Activated naive CD4-positive, alpha-beta T cell treated with anti-CD3 and anti-CD28 coated beads, Interleukin-2, amount 50 U/mL, for 24 hours (primary cell): ENCODE results near the gene MED15.
"Not testable (repeated sequence)": the region's sequence is repeated elsewhere in the genome, so short reads cannot be mapped to it uniquely, and the experiment has no call there.

Experiments
- H3K27ac Mint-ChIP-seq: one replicate; pipeline ENCODE4 v1.8.0; 2021; ENCODE audit warnings: mild to moderate bottlenecking, mixed read lengths
- H3K27me3 Mint-ChIP-seq: one replicate; pipeline ENCODE4 v1.8.0; 2021; ENCODE audit warnings: mixed read lengths
- H3K36me3 Mint-ChIP-seq: one replicate; pipeline ENCODE4 v1.8.0; 2021; ENCODE audit warnings: mixed read lengths
- H3K4me1 Mint-ChIP-seq: one replicate; pipeline ENCODE4 v1.8.0; 2021; ENCODE audit warnings: mixed read lengths
- H3K4me3 Mint-ChIP-seq: one replicate; pipeline ENCODE4 v1.8.0; 2021; ENCODE audit warnings: mild to moderate bottlenecking, mixed read lengths
- H3K9me3 Mint-ChIP-seq: one replicate; pipeline ENCODE4 v1.8.0; 2021; ENCODE audit warnings: mixed read lengths

Gene MED15

DNA sequence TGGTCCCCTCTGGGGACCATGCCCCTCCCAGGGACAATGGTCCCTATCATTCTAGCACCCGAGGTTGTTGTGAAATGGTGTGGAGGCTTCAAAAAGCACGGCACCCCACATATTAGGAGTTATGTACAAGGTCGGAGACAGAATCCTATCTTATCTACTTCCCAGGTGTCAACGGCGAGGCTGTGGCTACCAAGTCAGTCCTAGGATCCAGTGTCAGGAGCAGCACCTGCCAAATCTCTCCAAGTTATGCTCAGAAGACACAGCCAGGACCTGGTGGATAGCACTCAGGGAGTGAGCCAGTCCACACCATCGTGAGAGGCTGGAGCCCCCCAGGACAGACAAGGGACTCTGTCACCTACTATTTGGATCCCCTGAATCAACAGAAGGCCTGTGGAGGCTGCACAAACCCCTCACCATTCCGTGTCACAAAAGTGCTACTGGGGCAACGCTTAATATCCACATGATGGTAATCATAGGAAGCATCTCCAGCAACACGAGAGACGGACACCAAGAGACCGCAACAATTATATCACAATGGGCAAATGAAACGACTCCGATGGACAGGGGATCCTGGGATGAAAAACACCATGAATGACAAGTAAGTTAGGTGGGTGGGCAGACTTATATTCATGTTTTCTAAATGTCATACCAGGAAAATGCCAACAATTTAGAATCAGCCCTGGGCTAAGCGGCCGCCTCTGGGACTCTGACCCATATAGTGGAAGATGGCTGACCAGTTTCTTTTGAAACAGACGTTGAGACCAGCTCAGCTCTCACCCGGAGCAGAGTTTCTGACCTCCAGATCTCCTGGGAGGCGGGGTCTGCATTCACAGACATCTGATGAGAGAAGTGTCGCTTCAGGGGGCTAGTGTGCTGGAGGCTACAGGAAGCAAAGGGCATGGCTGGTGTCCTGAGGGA, 108.4 kb downstream of the MED15 start:
- Mint-ChIP-seq H3K4me1 (peaks cover 4% of the 10 kb centered on the region), H3K27ac (peak overlapping the region; percentile 19)

DNA sequence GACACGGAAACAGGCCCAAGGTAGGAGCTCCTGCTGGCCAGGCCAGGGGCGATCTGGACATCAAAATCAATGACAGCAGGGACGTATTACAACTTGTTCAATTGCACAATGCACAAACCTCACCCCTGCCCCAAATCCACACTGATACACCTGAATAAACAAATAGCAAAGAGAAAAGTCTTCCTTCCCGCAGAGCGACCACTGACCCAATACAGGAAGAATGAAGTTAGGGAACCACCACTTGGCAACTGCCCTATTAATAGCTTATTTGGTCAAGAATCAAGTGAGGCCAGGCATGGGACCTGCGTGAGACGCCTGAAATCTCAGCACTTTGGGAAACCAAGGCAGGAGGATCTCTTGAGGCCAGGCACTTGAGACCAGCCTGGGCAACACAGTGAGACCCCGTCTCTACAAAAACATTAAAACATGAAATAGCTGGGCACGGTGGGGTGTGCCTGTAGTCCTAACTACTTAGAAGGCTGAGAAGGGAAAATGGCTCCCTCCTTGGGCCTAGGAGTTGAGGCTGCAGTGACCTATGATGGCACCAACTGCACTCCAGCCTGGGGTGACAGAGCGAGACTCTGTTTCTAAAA, 109.1 kb downstream of the MED15 start:
- peaks cover 4% of the 10 kb centered on the region for H3K4me1 Mint-ChIP-seq
- no peak overlapping the region for H3K27ac Mint-ChIP-seq
- no peaks in the 10 kb centered on the region for H3K9me3 Mint-ChIP-seq
- H3K27me3 Mint-ChIP-seq, result no peaks in the 10 kb centered on the region
- H3K4me3 Mint-ChIP-seq, result no peak overlapping the region
- H3K36me3 Mint-ChIP-seq, result no peaks in the 10 kb centered on the region

More for the DNA sequence above, 108.4 kb downstream of the MED15 start:
- Mint-ChIP-seq H3K36me3 (no peaks in the 10 kb centered on the region), H3K9me3 (no peaks in the 10 kb centered on the region), H3K27me3 (no peaks in the 10 kb centered on the region), H3K4me3 (no peak overlapping the region)

DNA sequence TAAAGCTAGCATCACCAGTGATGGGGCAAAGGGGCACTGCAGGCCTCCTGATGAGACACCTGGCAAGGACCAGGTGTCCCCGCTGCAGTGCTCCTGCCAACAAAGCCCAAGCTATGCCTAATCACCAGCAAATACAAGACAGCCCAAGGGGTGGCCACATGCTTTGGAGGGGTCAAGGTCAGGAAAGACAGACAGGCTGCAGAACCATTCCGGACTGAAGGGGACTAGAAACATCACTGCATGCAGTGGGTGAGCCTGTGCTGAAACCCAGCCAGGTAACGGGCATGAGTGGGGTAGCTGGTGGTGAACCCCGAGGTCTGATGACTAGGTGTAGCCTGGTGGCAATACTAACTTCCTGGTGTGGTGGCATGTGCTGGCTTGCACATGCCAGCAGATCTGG, 111.1 kb downstream of the MED15 start:
- H3K27me3 Mint-ChIP-seq, result no peaks in the 10 kb centered on the region
- H3K4me3 Mint-ChIP-seq, result no peak overlapping the region
- no peaks in the 10 kb centered on the region for H3K9me3 Mint-ChIP-seq
- H3K4me1 Mint-ChIP-seq, result no peaks in the 10 kb centered on the region
- H3K36me3 Mint-ChIP-seq, result no peaks in the 10 kb centered on the region
- H3K27ac Mint-ChIP-seq, result no peak overlapping the region

DNA sequence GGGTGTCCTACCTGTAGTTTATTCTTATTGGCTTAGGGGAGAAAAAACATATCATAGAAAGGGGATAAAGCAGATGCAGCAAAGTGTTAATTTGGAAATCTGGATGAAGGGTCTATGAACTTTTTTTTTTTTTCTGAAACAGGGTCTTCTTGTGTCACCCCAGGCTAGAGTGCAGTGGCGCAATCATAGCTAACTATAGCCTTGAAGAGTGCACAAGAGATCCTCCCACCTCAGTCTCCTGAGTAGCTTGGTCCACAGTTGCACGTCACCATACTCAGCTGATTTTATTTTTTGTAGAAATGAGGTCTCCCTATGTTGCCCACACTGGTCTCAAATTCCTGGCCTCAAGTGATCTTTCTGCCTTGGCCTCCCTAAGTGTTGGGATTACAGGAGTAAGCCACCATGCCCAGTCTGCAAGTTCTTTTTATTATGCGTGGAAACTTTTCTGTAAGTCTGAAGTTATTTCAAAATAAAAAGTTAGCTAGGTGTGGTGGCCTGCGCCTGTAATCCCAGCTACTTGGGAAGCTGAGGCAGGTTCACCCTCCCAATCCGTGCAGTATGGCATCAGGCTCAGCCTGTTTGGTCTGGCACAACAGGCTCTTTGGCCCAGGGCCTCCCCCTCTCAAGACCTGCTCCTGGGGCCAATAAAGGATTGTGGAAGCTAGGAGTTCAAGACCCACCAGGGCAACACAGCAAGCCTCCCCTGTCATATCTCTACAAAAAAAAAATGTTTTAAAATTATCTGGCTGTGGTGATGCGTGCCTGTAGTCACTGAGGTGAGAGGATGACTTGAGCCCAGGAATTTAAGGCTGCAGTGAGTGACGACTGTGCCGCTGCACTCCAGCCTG, 111.9 kb downstream of the MED15 start:
- Mint-ChIP-seq H3K4me1 (peaks cover 2% of the 10 kb centered on the region), H3K9me3 (no peaks in the 10 kb centered on the region), H3K27me3 (no peaks in the 10 kb centered on the region), H3K36me3 (no peaks in the 10 kb centered on the region), H3K4me3 (no peak overlapping the region), H3K27ac (no peak overlapping the region)

DNA sequence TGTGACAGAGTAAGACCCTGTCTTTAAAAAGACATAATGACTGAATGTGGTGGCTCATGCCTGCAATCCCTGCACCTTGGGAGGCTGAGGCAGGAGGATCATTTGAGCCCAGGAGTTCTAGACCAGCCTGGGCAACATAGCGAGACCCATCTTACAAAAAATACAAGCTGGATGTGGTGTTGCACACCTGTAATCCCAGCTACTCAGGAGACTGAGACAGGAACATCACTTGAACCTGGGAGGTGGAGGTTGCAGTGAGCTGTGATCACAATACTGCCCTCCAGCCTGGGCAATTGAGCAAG, 112.4 kb downstream of the MED15 start:
- H3K27ac Mint-ChIP-seq, H3K4me1 Mint-ChIP-seq, H3K9me3 Mint-ChIP-seq, H3K27me3 Mint-ChIP-seq, H3K36me3 Mint-ChIP-seq, H3K4me3 Mint-ChIP-seq: not testable (repeated sequence)

DNA sequence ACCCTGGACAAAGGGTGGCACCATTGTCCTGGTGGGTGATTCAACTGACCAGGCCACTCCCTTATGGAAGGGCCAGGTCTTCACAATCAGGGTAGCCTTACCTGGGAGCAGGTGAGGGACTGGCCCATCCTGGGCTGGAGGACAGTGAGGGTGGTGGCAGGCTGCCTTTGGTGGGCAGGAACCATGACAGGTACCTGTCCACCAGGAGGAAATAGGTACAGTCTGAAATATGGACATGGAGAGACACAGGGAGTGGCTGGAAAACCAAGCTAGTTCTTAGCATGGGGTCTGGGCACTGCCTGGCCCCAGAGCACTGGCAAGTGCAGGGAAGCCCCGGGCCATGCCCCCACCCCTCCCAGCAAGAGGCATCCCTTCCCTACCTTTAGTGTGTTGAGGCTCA, 113.8 kb downstream of the MED15 start:
- Mint-ChIP-seq H3K36me3 (no peaks in the 10 kb centered on the region), H3K4me3 (no peak overlapping the region), H3K9me3 (no peaks in the 10 kb centered on the region), H3K4me1 (peaks cover 4% of the 10 kb centered on the region), H3K27ac (no peak overlapping the region), H3K27me3 (no peaks in the 10 kb centered on the region)

DNA sequence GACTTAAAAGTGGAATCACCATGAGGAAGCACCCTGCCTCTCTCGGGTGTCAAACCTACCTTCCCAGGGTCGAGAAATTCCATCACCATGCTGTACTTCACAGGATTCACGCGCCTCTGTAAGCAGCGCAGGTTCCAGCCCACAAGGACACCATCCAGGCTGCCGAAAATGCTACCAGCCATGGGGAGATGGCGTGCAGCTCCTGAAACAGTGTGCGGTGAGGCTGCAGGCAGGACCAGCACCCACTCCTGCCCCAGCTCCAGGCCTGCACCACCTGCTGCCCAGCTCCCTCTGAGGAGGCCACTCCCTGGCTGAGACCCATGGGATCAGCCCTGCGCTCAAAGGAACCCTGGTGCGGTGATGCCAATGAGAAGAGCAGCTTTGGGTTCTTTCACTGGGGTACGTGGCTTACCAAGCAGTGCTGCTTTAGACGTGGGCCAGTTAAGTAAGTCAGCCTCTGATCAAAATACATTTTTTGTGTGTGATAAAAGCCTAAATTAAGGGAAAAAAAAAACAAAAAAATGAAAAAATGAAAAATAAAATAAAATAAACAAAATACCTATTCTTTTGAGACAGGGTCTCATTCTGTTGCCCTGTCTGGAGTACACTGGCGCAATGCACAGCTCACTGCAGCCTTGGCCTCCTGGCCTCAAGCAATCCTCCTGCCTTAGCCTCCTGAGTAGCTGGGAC, 115.4 kb downstream of the MED15 start:
- Mint-ChIP-seq H3K4me3 (no peak overlapping the region), H3K27ac (no peak overlapping the region), H3K9me3 (no peaks in the 10 kb centered on the region), H3K27me3 (no peaks in the 10 kb centered on the region), H3K4me1 (peaks cover 4% of the 10 kb centered on the region), H3K36me3 (no peaks in the 10 kb centered on the region)

DNA sequence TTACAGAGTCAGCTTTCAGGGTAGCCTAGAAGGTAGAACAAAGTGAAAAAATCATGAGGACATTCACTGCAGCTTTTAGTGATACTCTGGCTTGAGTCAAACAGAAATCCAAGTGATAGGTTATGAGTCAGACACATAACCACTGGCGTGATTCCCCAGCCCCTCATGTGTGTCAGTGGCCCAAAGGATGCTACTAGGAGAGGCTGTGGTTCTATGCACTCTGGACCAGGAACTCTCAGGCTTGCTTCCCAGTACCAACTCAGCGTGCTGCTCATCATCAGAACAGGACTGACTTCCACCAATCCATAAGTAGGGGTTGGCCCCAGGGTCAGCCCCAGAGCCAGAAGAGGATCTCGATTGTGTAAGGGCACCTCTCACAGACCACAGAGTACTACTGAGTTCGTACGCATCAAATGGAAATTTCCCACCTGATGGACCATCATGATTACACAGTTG, 116.8 kb downstream of the MED15 start:
- H3K27me3 Mint-ChIP-seq, result no peaks in the 10 kb centered on the region
- no peak overlapping the region for H3K4me3 Mint-ChIP-seq
- H3K4me1 Mint-ChIP-seq, result peaks cover 4% of the 10 kb centered on the region
- no peaks in the 10 kb centered on the region for H3K9me3 Mint-ChIP-seq
- H3K27ac Mint-ChIP-seq, result no peak overlapping the region
- H3K36me3 Mint-ChIP-seq, result no peaks in the 10 kb centered on the region

DNA sequence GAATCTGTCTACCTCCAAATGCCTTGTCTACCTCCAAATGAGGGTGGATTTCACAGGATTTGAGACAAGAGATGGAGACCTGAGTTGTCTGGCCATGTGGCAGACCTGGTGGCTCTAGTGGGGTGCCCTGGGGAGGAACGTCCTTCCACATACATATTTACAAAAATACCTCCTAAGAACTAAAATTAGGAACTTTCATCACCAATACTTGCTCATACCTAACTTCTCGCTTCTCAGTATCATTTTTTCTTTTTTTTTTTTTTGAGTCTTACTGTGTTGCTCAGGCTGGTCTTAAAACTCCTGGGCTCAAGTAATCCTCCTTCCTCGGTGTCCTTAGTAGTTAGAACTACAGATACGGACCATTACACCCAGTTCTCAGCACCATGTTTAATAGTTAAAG, 117.9 kb downstream of the MED15 start:
- H3K4me3 Mint-ChIP-seq, result no peak overlapping the region
- H3K27ac Mint-ChIP-seq, result no peak overlapping the region
- no peaks in the 10 kb centered on the region for H3K36me3 Mint-ChIP-seq
- no peaks in the 10 kb centered on the region for H3K27me3 Mint-ChIP-seq
- no peaks in the 10 kb centered on the region for H3K9me3 Mint-ChIP-seq
- H3K4me1 Mint-ChIP-seq, result peaks cover 4% of the 10 kb centered on the region

DNA sequence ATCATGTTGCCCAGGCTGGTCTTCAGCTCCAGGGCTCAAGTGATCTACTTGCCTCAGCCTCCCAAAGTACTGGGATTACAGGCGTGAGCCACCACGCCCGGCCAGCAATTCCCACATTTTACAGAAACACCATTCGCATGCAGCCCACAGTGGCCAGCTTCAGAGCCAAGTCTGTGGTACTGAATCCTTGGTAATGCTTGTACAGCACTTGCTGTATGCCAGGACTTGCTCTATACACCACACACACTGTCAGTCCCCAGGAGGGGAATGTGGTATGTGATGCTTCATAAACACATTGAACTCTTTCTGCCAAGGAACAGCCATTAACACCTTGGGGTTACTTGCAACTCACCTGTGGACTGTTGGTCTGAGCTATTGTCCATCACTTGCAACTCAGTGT, 119.4 kb downstream of the MED15 start:
- no peaks in the 10 kb centered on the region for H3K27me3 Mint-ChIP-seq
- peaks cover 4% of the 10 kb centered on the region for H3K4me1 Mint-ChIP-seq
- H3K4me3 Mint-ChIP-seq, result no peak overlapping the region
- no peaks in the 10 kb centered on the region for H3K36me3 Mint-ChIP-seq
- H3K9me3 Mint-ChIP-seq, result no peaks in the 10 kb centered on the region
- H3K27ac Mint-ChIP-seq, result no peak overlapping the region

DNA sequence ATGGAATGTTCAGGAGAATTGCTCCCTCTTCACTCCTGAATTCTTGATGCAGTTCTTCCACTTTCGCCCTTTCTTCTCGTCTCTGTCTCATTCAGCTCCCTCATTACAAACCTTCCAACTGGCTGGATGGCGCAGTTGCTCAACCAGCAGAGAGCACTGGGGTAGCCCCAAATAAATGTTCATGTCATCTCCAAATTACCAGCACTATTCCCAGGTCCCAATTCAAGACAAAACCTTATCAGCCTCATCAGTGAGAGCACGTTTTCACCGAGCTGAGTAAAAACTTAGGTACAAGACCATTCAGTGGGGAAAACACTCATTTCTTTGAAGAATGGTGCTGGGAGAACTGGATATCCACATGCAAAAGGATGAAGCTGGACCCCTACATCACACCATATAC, 120.0 kb downstream of the MED15 start:
- no peaks in the 10 kb centered on the region for H3K9me3 Mint-ChIP-seq
- H3K27ac Mint-ChIP-seq, result no peak overlapping the region
- H3K4me1 Mint-ChIP-seq, result peaks cover 4% of the 10 kb centered on the region
- H3K4me3 Mint-ChIP-seq, result no peak overlapping the region
- no peaks in the 10 kb centered on the region for H3K36me3 Mint-ChIP-seq
- no peaks in the 10 kb centered on the region for H3K27me3 Mint-ChIP-seq

DNA sequence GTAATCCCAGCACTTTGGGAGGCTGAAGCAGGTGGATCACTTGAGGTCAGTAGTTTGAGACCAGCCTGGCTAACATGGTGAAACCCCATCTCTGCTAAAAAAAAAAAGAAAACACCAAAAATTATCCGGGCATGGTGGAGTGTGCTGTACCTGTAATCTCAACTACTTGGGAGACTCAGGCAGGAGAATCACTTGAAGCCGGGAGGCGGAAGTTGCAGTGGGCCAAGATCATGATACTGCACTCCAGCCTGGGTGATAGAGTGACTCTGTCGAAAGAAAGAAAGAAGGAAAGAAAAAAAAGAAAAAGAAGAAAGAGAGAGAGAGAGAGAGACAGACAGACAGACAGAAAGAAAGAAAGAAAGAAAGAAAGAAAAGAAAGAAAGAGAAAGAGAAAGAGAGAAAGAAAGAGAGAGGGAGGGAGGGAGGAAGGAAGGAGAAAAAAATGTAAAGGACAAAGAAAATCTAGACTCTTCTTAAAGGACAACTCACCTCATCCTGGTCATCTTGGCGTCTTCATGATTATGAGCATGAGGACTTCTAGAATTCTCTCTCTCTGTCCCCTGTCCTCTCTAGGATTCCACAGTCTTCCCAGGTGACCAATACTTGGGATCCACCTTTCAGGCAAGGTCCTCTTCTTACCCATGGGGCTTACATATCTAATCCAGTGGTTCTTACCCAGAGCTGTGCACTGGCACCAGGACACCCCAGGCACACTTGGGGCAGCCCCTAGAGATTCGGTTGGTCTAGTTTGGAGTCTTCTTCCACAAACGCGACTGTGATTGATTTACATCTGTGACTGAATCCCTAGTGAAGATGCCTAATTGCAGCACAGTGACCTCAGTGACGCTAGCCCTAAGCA, 120.9 kb downstream of the MED15 start:
- H3K36me3 Mint-ChIP-seq, result no peaks in the 10 kb centered on the region
- H3K9me3 Mint-ChIP-seq, result no peaks in the 10 kb centered on the region
- H3K27ac Mint-ChIP-seq, result no peak overlapping the region
- no peak overlapping the region for H3K4me3 Mint-ChIP-seq
- no peaks in the 10 kb centered on the region for H3K27me3 Mint-ChIP-seq
- H3K4me1 Mint-ChIP-seq, result peaks cover 4% of the 10 kb centered on the region

DNA sequence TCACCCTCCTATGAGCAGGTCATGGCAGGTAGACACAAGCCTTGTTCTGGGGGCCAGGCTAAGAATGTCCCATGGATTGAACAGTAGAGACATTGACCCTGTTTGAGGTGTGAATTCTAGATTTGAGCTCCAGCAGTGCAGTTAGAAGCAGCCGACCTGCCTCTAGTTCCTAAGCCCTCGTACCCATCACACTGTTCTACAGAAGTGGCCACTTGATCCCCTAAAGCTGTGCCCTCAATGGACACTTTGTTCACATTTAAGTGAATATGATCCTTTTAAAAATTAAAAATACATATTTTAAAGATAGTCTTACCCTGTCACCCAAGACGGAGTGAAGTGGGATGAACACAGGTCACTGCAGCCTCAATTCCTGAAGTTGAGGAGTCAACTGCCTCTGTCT, 122.0 kb downstream of the MED15 start:
- no peaks in the 10 kb centered on the region for H3K9me3 Mint-ChIP-seq
- H3K4me3 Mint-ChIP-seq, result no peak overlapping the region
- peaks cover 1% of the 10 kb centered on the region for H3K4me1 Mint-ChIP-seq
- no peaks in the 10 kb centered on the region for H3K36me3 Mint-ChIP-seq
- no peak overlapping the region for H3K27ac Mint-ChIP-seq
- H3K27me3 Mint-ChIP-seq, result no peaks in the 10 kb centered on the region

DNA sequence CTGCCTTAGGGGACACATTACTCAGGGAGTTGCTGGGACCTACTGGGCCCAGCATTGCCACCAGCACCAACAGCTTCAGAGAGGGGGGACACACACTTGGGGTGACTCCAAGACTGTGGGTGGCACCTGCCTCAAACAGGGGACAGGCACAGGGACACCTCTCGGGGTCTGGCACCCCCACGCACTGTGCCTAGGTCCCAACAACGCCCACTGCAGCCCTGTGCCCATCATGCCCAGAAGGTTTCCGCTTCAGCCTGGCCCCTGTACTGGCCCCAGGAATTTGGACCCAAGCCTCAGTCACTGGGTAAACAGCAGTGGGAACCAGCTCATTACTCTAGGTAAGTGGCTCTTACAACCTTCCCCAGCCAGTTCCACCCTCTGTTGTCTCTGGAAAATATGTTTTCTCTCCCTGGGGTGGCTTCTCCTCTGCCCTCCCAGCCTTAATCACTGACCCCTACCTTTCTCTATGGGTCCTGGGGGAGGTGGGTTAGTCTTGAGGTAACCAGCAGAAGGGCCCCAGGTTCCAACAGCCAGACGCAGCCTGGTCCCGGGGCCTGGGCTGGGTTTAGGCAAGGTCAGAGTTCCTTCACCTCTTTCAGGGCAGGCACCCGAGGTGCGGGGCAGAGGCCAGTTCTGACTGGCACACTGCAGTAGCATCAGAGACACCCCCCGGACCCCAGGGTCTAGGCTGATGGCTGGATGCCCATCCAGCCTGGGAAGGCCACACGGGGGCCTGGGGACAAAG, 123.6 kb downstream of the MED15 start:
- Mint-ChIP-seq H3K36me3 (no peaks in the 10 kb centered on the region), H3K27ac (peak overlapping the region; percentile 51), H3K4me3 (no peak overlapping the region), H3K9me3 (no peaks in the 10 kb centered on the region), H3K4me1 (no peaks in the 10 kb centered on the region), H3K27me3 (no peaks in the 10 kb centered on the region)
